ENCODE data around the gene BCHE.

GRCh38 chr3:165744025-165744424 lies 93.2 kb downstream of the BCHE start:
- TF ChIP-seq CTCF (conservative IDR thresholded peaks at IDR 0.05 in 1 of 2, IDR thresholded peaks at IDR 0.05 in 1 of 2; ENCODE audit: low read depth in 1 of 2, low read length in 2 of 2) (no peak), EZH2 (IDR thresholded peaks at IDR 0.05; ENCODE audit: low read length, missing control alignments) (no peak)

Data from fibroblast of lung (primary cell).